Neural progenitor cell (in vitro differentiated cells): ENCODE measurements around the gene CCDC177.

Experiments used
- CTCF ChIP-seq: fragments of 200-600 bp; sonication (generic); IDR thresholded peaks from 2 replicates; pipeline ENCODE4 v1.5.1; 2017; ENCODE audit warnings: antibody characterized with exemption, mild to moderate bottlenecking
- EZH2 ChIP-seq: fragments of 200-600 bp; sonication (generic); IDR thresholded peaks from 2 replicates; pipeline ENCODE4 v1.6.1; 2017; ENCODE audit warnings: antibody characterized with exemption, mild to moderate bottlenecking, moderate library complexity

- no peak for TF ChIP-seq CTCF
- no peak for TF ChIP-seq EZH2
Observed at GRCh38 chr14:69570836-69571330, 3.8 kb downstream of the CCDC177 start.
